Measurements from ENCODE around the gene ZNF442. TPM values are rescaled to one million over a fixed set of nuclear protein-coding genes. Genes with fewer than 3 reads are reported as not detected.

Gene ZNF442
- total RNA-seq, 1 experiment from 2014 or later: not detected

GRCh38 chr19:12345197-12345596, 20.3 kb downstream of the ZNF442 start:
- POLR2A ChIA-PET: no interaction called here
- Histone ChIP-seq H3K4me2 (ENCODE audit: low read length) (no peak overlapping the region), H3K9me3 (ENCODE audit: control insufficient read depth in 1 of 2, insufficient read depth in 1 of 2, low read depth in 1 of 2, low read length in 2 of 2) (peaks cover 15 to 19% of the 10 kb centered on the region in 2 experiments; a peak in 2 of 4 replicates)

GRCh38 chr19:12333162-12334159, 32.0 kb downstream of the ZNF442 start, which contains the start of gene ZNF563:
ZNF563 (minus strand) TSS chr19:12333633; CDS start chr19:12333482, 151 bp downstream.
- Histone ChIP-seq H3K27ac (ENCODE audit: low read depth, low read length) (no peak within 1 kb of the TSS), H3K9me3 (ENCODE audit: control insufficient read depth in 1 of 2, insufficient read depth in 1 of 2, low read depth in 1 of 2, low read length in 2 of 2) (no peaks in the 10 kb centered on the region; a peak in 2 of 4 replicates), H2AFZ (ENCODE audit: low read depth, low read length, poor library complexity, severe bottlenecking) (no peak within 1 kb of the TSS), H3K79me2 (ENCODE audit: insufficient read depth, low read length) (no peaks in the 10 kb centered on the region), H3K36me3 (ENCODE audit: control insufficient read depth in 1 of 2, insufficient read depth in 2 of 2, low read length in 2 of 2) (no peaks in the 10 kb centered on the region), H3K9me2 (ENCODE audit: insufficient read depth) (no peaks in the 10 kb centered on the region), H3K9ac (ENCODE audit: low read length) (no peak within 1 kb of the TSS), H3K4me3 (replicated peaks in 1 of 2; ENCODE audit: low read depth in 1 of 2, low read length in 2 of 2) (no peak within 1 kb of the TSS), H3K4me2 (ENCODE audit: low read length) (no peak within 1 kb of the TSS), H4K20me1 (ENCODE audit: insufficient read depth) (no peaks in the 10 kb centered on the region), H3K27me3 (ENCODE audit: insufficient read depth, low read length) (no peaks in the 10 kb centered on the region), H3K4me1 (ENCODE audit: control insufficient read depth in 1 of 2, insufficient read depth in 2 of 2, low read length in 2 of 2) (no peaks in the 10 kb centered on the region)
- BruUV-seq (replicated peaks): no TSS peak
- ChIA-PET RAD21 (ENCODE audit: low non-redundant PET in 1 of 2, low total read pairs in 2 of 2, uncharacterized antibody in 2 of 2, unreplicated experiment in 2 of 2) (no interaction called here), POLR2A (no interaction called here), CTCF (no interaction called here)
- no peak for DNase-seq (ENCODE audit: low read depth, low spot score)
- no peak for ATAC-seq
- intact Hi-C loops (cut with micrococcal nuclease): no loop called here
- no peak for TF ChIP-seq CTCF (IDR thresholded peaks at IDR 0.05 in 2 of 3, conservative IDR thresholded peaks at IDR 0.05 in 1 of 3; ENCODE audit: borderline replicate concordance in 1 of 3, insufficient read depth in 1 of 3, low read depth in 2 of 3, low read length in 2 of 3)
- TF ChIP-seq JUND (IDR thresholded peaks at IDR 0.05): no peak
- no peak for TF ChIP-seq TCF7L2 (IDR thresholded peaks at IDR 0.05; ENCODE audit: borderline replicate concordance, extremely low read depth, insufficient read depth, insufficient read length)
- TF ChIP-seq ZNF274 (IDR thresholded peaks at IDR 0.05; ENCODE audit: low read depth, low read length): no peak
- TF ChIP-seq RAD21 (IDR thresholded peaks at IDR 0.05; ENCODE audit: low read depth): no peak
- TF ChIP-seq SP1 (IDR thresholded peaks at IDR 0.05; ENCODE audit: low read depth): no peak
- TF ChIP-seq MAX (IDR thresholded peaks at IDR 0.05): no peak
- TF ChIP-seq ELF1 (IDR thresholded peaks at IDR 0.05; ENCODE audit: borderline replicate concordance, low read depth): no peak
- TF ChIP-seq ZBTB33 (IDR thresholded peaks at IDR 0.05; ENCODE audit: extremely low read depth, insufficient replicate concordance, low read length): no peak

More at GRCh38 chr19:12345197-12345596, 20.3 kb downstream of the ZNF442 start:
- H3K9me2 ChIP-seq (ENCODE audit: insufficient read depth): no peaks in the 10 kb centered on the region
- no peak overlapping the region for H2AFZ ChIP-seq (ENCODE audit: low read depth, low read length, poor library complexity, severe bottlenecking)
- no peaks in the 10 kb centered on the region for H4K20me1 ChIP-seq (ENCODE audit: insufficient read depth)
- H3K79me2 ChIP-seq (ENCODE audit: insufficient read depth, low read length): no peaks in the 10 kb centered on the region
- no peak for TF ChIP-seq POLR2A (IDR thresholded peaks at IDR 0.05; ENCODE audit: borderline replicate concordance, extremely low read depth, insufficient read depth, insufficient read length)
- TF ChIP-seq YY1 (IDR thresholded peaks at IDR 0.05; ENCODE audit: extremely low read depth, insufficient replicate concordance, low read depth, low read length): no peak
- H3K27me3 ChIP-seq (ENCODE audit: insufficient read depth, low read length): no peaks in the 10 kb centered on the region
- no peak for ATAC-seq
- H3K4me3 ChIP-seq (replicated peaks in 1 of 2; ENCODE audit: low read depth in 1 of 2, low read length in 2 of 2): no peak overlapping the region
- BruUV-seq (replicated peaks): no TSS peak
- H3K4me1 ChIP-seq (ENCODE audit: control insufficient read depth in 1 of 2, insufficient read depth in 2 of 2, low read length in 2 of 2): no peaks in the 10 kb centered on the region
- no peak for DNase-seq (ENCODE audit: low read depth, low spot score)
- RAD21 ChIA-PET (ENCODE audit: low non-redundant PET in 1 of 2, low total read pairs in 2 of 2, uncharacterized antibody in 2 of 2, unreplicated experiment in 2 of 2): no interaction called here
- no peak overlapping the region for H3K9ac ChIP-seq (ENCODE audit: low read length)
- H3K27ac ChIP-seq (ENCODE audit: low read depth, low read length): no peak overlapping the region
- H3K36me3 ChIP-seq (ENCODE audit: control insufficient read depth in 1 of 2, insufficient read depth in 2 of 2, low read length in 2 of 2): no peaks in the 10 kb centered on the region
- intact Hi-C loops (cut with micrococcal nuclease): no loop called here
- CTCF ChIA-PET: no interaction called here

Data from HCT116 (cell line).